Large intestine (tissue), 3 donors: ENCODE measurements around the gene COL26A1. TPM values are rescaled to one million over a fixed set of nuclear protein-coding genes. Genes with fewer than 3 reads are reported as not detected.

Source experiments
- DNase-seq, 2 donors: peaks; one replicate each; pipeline versions ENCODE4 v3.0.0 to v3.0.0-alpha.2; 2013
- H3K27ac ChIP-seq: one replicate; pipeline ENCODE4 v1.5.1; 2013; ENCODE audit warnings: low read length
- H3K27me3 ChIP-seq: 2 replicates; pipeline ENCODE4 v1.6.1; 2013; ENCODE audit warnings: low read length; ENCODE audit not compliant: control insufficient read depth, insufficient read depth
- H3K36me3 ChIP-seq: 2 replicates; pipeline ENCODE4 v1.6.1; 2013; ENCODE audit warnings: low read length; ENCODE audit not compliant: control insufficient read depth, insufficient read depth
- H3K4me1 ChIP-seq: one replicate; pipeline ENCODE4 v1.6.1; 2013; ENCODE audit warnings: low read length; ENCODE audit not compliant: control insufficient read depth, insufficient read depth
- H3K4me3 ChIP-seq: one replicate; pipeline ENCODE4 v1.5.1; 2013; ENCODE audit warnings: low read length
- H3K9me3 ChIP-seq: one replicate; pipeline ENCODE4 v1.6.1; 2013; ENCODE audit warnings: mild to moderate bottlenecking, low read depth, low read length, moderate library complexity; ENCODE audit not compliant: control insufficient read depth
- WGBS: methylation state at CpG from one replicate; pipeline ENCODE4 v1.1.5; 2013; ENCODE audit warnings: low lambda C conversion rate; ENCODE audit not compliant: insufficient coverage; 5-methylcytosine and 5-hydroxymethylcytosine counted together
- polyA plus RNA-seq: library from polyadenylated mRNA; unstranded; fragments of 120-200 nt; gene quantifications from one replicate; pipeline ENCODE4 v1.2.1, GENCODE V29; 2013

Gene COL26A1
- polyA plus RNA-seq, 1 donor = 1.0 TPM

DNA sequence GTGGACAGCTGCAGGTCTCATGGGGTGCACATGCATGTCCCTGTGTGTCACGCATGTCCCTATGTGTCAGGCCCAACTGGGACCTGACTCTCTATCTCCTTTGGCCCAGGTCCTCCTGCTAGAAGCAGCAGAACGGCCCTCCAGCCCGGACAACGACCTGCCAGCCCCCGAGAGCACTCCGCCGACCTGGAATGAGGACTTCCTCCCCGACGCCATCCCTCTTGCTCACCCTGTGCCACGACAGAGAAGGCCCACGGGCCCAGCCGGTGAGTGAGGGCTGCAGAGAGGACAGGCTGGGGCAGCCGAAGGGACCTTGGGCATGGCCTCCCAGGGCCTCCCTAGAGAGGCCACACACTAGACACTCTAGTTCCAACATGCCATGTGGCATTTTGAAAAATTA, 177.1 kb downstream of the COL26A1 start:
- peaks cover 6% of the 10 kb centered on the region for H3K4me1 ChIP-seq
- DNase-seq = no peak
- H3K27ac ChIP-seq = no peak overlapping the region
- no peaks in the 10 kb centered on the region for H3K27me3 ChIP-seq
- H3K9me3 ChIP-seq = no peaks in the 10 kb centered on the region
- no peak overlapping the region for H3K4me3 ChIP-seq
- WGBS = 93% methylated on average over 3 of the region's 13 CpGs
- no peaks in the 10 kb centered on the region for H3K36me3 ChIP-seq

DNA sequence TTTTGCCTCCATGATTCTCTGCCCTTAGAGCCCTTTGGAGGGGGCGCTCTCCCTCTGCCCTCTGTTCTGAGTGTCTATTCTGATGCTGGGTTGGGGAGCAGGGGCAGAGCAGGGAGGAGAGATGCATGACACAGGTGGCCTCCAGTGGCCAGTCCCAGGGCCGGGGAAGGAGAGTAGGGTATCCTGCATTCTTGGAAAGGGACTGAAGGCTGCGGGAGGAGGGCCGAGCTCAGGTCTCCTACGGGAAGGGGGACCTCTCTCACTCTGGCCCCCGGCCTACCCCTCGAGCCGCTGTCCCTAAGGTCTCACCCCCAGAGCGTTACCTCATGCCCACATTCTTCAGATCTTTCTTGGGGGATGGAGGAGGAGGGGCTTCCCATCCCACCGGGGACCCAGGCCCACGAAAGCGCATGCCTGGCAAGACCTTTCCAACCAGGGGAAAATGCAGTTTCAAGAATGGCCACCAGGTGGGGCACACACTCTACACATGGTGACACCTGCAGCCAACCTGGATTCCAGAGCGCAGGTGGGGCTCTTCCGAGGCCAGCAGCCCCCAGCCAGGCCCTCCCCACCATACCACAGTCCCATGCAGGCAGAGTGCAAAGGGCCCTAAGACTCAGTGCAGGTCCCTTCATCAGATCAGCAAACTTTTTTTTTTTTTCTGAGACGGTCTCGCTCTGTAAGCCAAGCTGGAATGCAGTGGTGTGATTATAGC, 180.0 kb downstream of the COL26A1 start:
- H3K36me3 ChIP-seq = no peaks in the 10 kb centered on the region
- WGBS = no CpG with 5 or more reads among the region's 16 CpGs
- peak; percentile 62 to 64 for DNase-seq
- H3K4me1 ChIP-seq = peaks cover 6% of the 10 kb centered on the region
- no peaks in the 10 kb centered on the region for H3K27me3 ChIP-seq
- H3K4me3 ChIP-seq = no peak overlapping the region
- H3K9me3 ChIP-seq = no peaks in the 10 kb centered on the region
- H3K27ac ChIP-seq = no peak overlapping the region

DNA sequence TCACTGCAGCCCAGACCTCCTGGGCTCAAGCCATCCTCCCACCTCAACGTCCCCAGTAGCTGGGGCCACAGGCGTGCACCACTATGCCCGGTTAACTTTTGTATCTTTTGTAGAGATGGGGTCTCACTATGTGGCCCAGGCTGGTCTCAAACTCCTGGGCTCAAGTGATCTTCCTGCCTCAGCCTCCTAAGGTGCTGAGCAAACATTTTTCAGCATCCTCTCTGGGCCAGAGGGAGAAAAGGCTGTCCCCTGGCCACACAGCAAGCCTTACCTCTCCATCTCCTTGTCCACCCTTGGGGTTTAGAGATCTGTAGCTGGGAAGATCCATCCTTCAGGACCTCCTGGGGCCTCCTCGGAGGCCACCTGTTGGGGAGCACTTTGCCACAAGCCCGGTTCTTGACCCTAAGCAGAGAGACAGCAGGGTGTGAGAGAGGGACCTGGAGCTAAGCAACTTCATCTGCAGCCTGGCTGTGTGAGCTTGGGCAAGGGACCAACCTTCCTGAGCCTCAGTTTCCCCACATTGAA, 180.6 kb downstream of the COL26A1 start:
- no peak overlapping the region for H3K4me3 ChIP-seq
- DNase-seq = no peak
- WGBS = no CpG with 5 or more reads among the region's 5 CpGs
- H3K9me3 ChIP-seq = no peaks in the 10 kb centered on the region
- H3K27me3 ChIP-seq = no peaks in the 10 kb centered on the region
- peaks cover 6% of the 10 kb centered on the region for H3K4me1 ChIP-seq
- no peak overlapping the region for H3K27ac ChIP-seq
- H3K36me3 ChIP-seq = no peaks in the 10 kb centered on the region

DNA sequence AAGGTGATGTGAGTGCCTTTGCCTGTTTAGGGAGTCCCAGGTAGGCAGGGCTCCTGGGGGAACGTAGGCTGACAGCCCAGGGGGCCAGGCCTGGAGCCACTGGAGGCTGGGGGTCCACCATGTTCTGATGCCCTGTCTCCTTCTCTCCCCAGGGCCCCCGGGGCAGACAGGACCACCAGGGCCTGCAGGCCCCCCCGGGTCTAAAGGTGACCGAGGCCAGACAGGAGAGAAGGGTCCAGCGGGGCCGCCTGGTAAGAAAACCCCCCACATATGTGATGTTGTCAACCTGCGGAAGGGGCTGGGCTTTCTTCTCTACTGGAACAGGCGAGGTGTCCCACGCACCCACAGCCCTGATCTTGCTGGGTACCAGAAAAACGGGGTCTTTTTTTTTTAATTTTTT, 181.2 kb downstream of the COL26A1 start:
- WGBS = no CpG with 5 or more reads among the region's 10 CpGs
- Histone ChIP-seq H3K27me3 (no peaks in the 10 kb centered on the region), H3K9me3 (no peaks in the 10 kb centered on the region), H3K4me3 (no peak overlapping the region), H3K27ac (no peak overlapping the region), H3K4me1 (peaks cover 2% of the 10 kb centered on the region), H3K36me3 (no peaks in the 10 kb centered on the region)
- DNase-seq = no peak

DNA sequence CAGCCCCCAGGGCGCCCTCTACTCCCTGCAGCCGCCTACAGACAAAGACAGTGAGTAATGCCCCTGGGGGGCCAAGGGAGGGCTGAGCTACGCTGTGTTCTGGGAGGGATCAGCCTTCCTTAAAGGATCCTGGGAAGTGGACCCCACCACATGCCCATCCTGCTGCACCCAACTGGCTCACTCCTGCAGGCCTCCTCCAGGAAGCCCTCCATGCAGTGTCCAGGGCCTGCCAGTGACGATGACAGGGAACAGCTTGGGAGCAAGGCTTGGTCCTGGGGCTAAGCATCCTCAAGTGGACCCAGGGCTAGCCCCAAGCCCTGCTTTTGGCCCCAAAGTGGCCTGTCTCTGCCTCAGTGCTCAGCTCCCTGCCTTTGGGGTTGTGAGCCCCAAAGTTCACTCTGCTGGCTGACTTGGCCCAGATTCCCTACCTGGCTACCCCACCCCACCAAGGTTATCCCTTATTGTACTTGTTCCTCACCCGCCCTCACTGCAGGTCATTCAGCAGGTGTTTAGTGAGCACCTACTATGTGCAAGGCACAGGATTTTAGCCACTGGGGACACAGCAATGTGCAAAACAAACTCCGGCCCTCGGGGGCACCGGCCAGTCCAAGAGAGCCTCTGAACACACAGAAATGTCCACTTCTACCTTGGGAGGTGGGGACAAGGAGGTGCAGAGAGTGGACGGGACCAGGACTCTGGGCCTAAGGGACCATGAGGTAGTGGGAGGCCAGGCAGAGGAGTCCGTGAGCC, 182.9 kb downstream of the COL26A1 start:
- Histone ChIP-seq H3K27me3 (no peaks in the 10 kb centered on the region), H3K27ac (no peak overlapping the region), H3K4me3 (no peak overlapping the region), H3K4me1 (no peaks in the 10 kb centered on the region), H3K36me3 (no peaks in the 10 kb centered on the region), H3K9me3 (no peaks in the 10 kb centered on the region)
- DNase-seq = no peak
- no CpG with 5 or more reads among the region's 10 CpGs for WGBS

DNA sequence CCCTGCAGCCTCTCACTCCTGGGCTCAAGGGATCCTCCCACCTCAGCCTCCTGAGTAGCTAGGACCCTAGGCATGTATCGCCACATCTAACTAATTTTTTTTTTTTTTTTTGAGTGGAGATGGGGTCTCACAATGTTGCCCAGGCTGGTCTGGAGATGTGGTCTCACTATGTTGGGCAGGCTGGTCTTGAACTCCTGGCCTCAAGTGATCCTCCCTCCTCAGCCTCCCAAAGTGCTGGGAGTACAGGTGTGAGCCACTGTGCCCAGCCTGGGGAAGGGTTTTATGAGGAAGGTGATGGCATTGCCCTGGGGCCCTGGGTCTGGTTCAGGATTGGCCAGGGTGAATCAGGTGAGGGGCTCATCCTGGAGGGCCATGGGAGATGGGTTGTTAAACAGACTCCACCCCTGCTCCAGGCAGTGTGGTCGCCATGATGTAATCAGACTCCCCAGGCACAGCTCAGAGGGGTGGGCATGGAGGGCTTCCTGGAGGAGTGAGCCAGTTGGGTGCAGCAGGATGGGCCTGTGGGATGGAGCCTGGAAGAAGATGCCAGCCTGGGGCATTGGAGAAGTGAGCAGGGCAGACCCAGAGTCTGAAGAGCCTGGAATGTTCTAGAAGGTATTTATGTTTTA, 183.7 kb downstream of the COL26A1 start:
- H3K27me3 ChIP-seq = no peaks in the 10 kb centered on the region
- no peaks in the 10 kb centered on the region for H3K9me3 ChIP-seq
- DNase-seq = no peak
- no peak overlapping the region for H3K4me3 ChIP-seq
- no peaks in the 10 kb centered on the region for H3K36me3 ChIP-seq
- H3K4me1 ChIP-seq = no peaks in the 10 kb centered on the region
- H3K27ac ChIP-seq = no peak overlapping the region
- WGBS = no CpG with 5 or more reads among the region's 2 CpGs

DNA sequence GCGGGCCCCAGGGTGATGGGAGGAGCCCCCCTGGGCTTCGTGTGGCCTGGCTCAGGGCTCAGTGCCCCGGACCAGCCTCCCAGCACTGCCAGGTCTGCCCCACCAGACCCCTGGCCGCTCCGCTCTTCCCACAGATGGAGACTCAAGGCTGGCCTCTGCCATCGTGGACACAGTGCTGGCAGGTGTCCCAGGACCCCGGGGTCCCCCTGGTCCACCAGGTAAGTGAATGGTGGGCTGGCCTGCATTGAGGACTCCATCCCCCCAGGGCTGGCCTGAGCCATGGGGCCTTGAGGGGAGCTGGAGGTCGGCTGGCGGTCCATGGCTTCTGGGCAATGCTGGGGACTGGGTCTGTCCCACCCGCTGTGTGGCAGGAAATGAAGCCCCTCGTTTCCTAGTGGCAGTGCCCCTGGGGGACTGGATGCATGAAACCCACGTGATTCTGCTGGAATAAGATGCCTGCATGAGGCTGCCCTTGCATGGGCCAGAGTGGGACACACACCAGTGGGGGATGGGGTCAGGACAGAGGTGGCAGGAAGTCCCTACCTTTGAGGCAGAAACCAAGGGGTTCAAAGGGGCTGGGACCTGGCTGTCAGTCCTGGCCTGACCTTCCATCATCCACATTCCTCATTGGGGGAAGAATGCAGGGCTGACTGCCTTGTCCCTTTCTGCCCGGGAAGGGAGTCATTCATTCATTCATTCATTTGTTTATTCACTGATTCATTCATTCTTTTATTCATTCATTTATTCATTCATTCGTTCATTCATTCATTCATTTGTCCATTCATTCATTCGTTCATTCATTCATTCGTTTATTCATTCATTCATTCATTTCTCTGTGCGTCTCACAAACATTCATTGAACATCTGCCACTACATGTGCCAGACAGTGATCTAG, 184.6 kb downstream of the COL26A1 start:
- Histone ChIP-seq H3K4me1 (no peaks in the 10 kb centered on the region), H3K36me3 (no peaks in the 10 kb centered on the region), H3K9me3 (no peaks in the 10 kb centered on the region), H3K27me3 (no peaks in the 10 kb centered on the region), H3K27ac (no peak overlapping the region), H3K4me3 (no peak overlapping the region)
- no peak for DNase-seq
- WGBS = 83% methylated on average over 5 of the region's 17 CpGs

DNA sequence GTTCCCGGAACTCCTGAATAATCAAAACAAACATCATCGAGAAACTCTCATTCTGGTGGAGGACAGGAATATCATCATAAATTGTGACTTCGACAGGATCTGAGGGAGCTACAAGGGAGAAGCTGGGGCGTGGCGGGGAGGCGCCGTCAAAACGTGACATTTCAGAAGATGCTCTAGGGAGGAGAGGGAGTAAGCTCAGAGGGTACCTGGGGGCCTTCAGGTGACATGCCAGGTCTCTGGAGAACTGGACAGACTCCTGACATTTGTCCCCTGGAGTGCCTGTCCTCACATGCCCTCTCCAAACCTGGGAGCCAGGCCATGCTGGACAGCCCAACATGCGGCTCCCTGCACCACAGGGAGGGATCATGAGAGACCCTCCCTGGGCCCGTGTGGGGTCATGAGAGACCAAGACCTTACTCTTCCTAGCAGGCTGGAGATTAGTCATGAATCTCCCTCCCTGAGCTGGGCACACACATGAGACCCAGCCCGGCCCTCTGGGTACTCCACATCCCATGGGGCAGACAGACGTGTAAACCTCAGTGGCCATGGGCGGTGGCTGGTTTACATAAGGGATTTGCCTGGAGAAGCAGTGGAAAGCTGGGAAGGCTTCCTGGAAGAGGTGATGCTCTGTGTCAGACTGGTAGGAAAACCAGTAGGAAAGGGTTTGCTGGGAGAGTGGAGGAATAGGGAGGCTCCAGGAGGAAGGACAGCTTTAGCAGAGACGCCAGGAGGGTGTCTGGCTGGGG, 185.4 kb downstream of the COL26A1 start:
- WGBS = 67% methylated on average over 1 of the region's 14 CpGs
- H3K27me3 ChIP-seq = no peaks in the 10 kb centered on the region
- DNase-seq = no peak
- H3K36me3 ChIP-seq = no peaks in the 10 kb centered on the region
- no peaks in the 10 kb centered on the region for H3K4me1 ChIP-seq
- no peak overlapping the region for H3K4me3 ChIP-seq
- H3K27ac ChIP-seq = no peak overlapping the region
- H3K9me3 ChIP-seq = no peaks in the 10 kb centered on the region

DNA sequence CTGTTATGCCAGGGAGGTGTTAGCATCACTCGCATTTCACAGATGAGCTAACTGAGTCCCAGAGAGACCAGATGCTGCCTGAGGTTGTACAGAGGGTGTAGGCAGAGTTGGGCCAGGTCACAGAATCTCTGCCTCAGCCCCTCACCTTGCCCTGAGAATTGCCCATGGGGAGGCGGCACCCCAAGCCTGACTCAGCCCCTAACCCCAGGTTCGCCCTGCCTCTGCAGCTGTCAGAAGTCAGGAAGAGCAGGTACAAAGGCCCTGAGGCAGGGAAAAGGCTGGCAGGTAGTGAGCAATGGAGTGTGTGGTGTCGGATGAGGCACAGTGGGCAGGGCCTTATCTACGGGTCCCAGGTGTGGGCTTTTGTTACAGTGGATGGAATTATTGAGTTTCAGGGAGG, 187.1 kb downstream of the COL26A1 start:
- H3K27me3 ChIP-seq = no peaks in the 10 kb centered on the region
- H3K4me3 ChIP-seq = no peak overlapping the region
- no peaks in the 10 kb centered on the region for H3K36me3 ChIP-seq
- no CpG with 5 or more reads among the region's 5 CpGs for WGBS
- H3K27ac ChIP-seq = no peak overlapping the region
- no peaks in the 10 kb centered on the region for H3K9me3 ChIP-seq
- no peak for DNase-seq
- H3K4me1 ChIP-seq = no peaks in the 10 kb centered on the region
